K562 (cell line): ENCODE results near the gene VWF. TPM values are rescaled to one million over a fixed set of nuclear protein-coding genes. Genes with fewer than 3 reads are reported as not detected.

Source experiments
- CHD4 ChIP-seq: fragments of 200-600 bp; sonication (generic); IDR thresholded peaks from 3 replicates; pipeline ENCODE4 v1.6.1; 2012; ENCODE audit warnings: low read depth, mild to moderate bottlenecking, mixed read lengths, low read length, inconsistent platforms; ENCODE audit not compliant: insufficient read depth, insufficient replicate concordance, poor library complexity, severe bottlenecking
- FOXA3 ChIP-seq, 2 experiments: fragments of 450-650 bp in 1 of 2; sonication (generic) in 1 of 2; formaldehyde crosslinking; IDR thresholded peaks in 1 of 2; conservative IDR thresholded peaks in 1 of 2; 2 replicates each; pipeline versions ENCODE4 v1.4.0 to v1.8.0; 2020 to 2022; ENCODE audit warnings: mild to moderate bottlenecking in 2 of 2, missing genetic modification reagents in 1 of 2
- HIVEP1 ChIP-seq: fragments of 250-450 bp; sonication (Bioruptor Pico); IDR thresholded peaks from 2 replicates; pipeline ENCODE4 v1.4.0; 2020; ENCODE audit warnings: mild to moderate bottlenecking
- MAZ ChIP-seq, 2 experiments: fragments of 450-650 bp in 1 of 2; sonication (generic) in 1 of 2; formaldehyde crosslinking; IDR thresholded peaks in 1 of 2; conservative IDR thresholded peaks in 1 of 2; 2 replicates each; pipeline versions ENCODE4 v1.4.0 to v1.5.0; 2020; ENCODE audit warnings: mild to moderate bottlenecking in 1 of 2, missing genetic modification reagents in 1 of 2
- NCOR1 ChIP-seq: fragments of 450-650 bp; IDR thresholded peaks from 2 replicates; pipeline ENCODE4 v1.6.1; 2016; ENCODE audit warnings: mild to moderate bottlenecking, moderate library complexity
- NR2F6 ChIP-seq: fragments of 450-650 bp; formaldehyde crosslinking; IDR thresholded peaks from 2 replicates; pipeline ENCODE4 v1.4.0; 2020; ENCODE audit warnings: mild to moderate bottlenecking
- PTBP1 ChIP-seq: fragments of 200-400 bp; formaldehyde crosslinking; IDR thresholded peaks from 2 replicates; pipeline ENCODE4 v1.6.1; 2017; ENCODE audit warnings: low read depth, low read length
- RNF2 ChIP-seq: sonication (generic); IDR thresholded peaks from 2 replicates; pipeline ENCODE4 v1.6.1; 2016
- ZNF79 ChIP-seq: fragments of 250-450 bp; sonication (Bioruptor Pico); IDR thresholded peaks from 2 replicates; pipeline ENCODE4 v1.4.0; 2020; ENCODE audit warnings: low read depth, mild to moderate bottlenecking, moderate library complexity
- polyA plus RNA-seq, 8 experiments: library from polyadenylated mRNA; depleted of rRNA in 4 of 8; stranded (reverse) in 5 of 8; unstranded in 3 of 8; fragments of >200 nt; fragmentation: Nextera tagmentation in 2 of 8; fragmentation: Illumina TruSeq in 1 of 8; extraction: Ambion mirVana in 2 of 8; extraction: Trizol in 1 of 8; gene quantifications; 2 replicates each; pipeline versions ENCODE4 v1.2.1 to v1.2.3, GENCODE V29; 2011 to 2014; ENCODE audit warnings: inconsistent platforms in 1 of 8, missing spikeins in 1 of 8
- total RNA-seq, 7 experiments: library from RNA; depleted of rRNA in 6 of 7; stranded (reverse); fragments of >200 nt in 6 of 7; fragmentation: Illumina TruSeq in 2 of 7; extraction: Trizol in 2 of 7; gene quantifications; 2 replicates each; pipeline versions ENCODE4 v1.2.1 to v1.2.3, GENCODE V29; 2011 to 2021; ENCODE audit warnings: low replicate concordance in 1 of 7
- TF ChIP-seq, protein P1 (sequence below): fragments of 250-450 bp; sonication (Bioruptor Pico); IDR thresholded peaks from 2 replicates; pipeline ENCODE4 v1.5.0; 2020; ENCODE audit warnings: mild to moderate bottlenecking, borderline replicate concordance

VWF gene
- total and polyA plus RNA-seq, 9 of the 15 experiments (the other 6 are each of a cell fraction or from before 2014, with no cell fraction given) = 0.53 TPM; not detected in 8

DNA sequence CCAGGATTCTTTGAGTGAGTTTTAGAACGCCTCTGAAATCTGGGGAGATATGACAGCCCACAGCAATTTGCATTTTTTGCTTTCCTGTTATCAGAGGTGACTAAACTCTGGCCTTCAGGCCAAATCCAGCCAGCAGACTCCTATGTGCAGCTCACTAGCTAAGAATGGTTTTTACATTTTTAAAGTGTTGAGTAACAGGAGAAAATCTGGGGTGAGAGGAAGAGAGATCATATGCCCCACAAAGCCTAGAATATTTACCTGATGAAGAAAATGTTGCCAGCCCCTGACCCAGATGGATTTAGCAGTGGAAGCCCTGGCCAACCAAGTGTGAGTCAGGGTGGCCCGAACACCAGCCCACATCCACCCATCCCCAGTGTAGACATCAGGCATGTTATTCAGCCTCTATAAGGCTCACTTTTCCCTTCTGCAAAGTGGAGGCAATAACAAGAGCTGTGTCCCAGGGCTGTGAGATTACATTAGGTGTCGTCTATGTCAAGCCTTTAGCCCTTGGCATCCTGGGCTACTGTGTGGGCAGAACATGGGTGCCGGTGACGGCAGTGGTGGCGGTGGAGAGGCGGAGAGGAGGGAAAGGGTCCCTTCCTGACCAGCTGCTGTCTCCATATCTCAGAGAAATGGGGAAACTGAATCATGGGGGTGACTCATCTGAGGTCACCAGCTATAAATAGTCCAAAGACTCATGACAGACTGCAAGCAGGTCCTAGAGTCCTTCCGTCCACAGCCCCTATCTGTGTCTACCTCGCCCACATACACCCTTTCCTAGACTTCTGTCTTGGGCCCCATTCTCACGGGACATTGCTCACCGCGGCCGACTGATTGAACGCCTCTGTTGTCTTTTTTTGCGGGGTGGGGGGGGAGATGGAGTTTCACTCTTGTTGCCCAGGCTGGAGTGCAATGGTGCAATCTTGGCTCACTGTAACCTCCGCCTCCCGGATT lies 43.1 kb upstream of the VWF start (continued):
- no peak for TF ChIP-seq HIVEP1 (CRISPR knock-in tag)
- TF ChIP-seq PTBP1 = no peak
- TF ChIP-seq NCOR1 = peak; percentile 87
- TF ChIP-seq, protein P1, sequence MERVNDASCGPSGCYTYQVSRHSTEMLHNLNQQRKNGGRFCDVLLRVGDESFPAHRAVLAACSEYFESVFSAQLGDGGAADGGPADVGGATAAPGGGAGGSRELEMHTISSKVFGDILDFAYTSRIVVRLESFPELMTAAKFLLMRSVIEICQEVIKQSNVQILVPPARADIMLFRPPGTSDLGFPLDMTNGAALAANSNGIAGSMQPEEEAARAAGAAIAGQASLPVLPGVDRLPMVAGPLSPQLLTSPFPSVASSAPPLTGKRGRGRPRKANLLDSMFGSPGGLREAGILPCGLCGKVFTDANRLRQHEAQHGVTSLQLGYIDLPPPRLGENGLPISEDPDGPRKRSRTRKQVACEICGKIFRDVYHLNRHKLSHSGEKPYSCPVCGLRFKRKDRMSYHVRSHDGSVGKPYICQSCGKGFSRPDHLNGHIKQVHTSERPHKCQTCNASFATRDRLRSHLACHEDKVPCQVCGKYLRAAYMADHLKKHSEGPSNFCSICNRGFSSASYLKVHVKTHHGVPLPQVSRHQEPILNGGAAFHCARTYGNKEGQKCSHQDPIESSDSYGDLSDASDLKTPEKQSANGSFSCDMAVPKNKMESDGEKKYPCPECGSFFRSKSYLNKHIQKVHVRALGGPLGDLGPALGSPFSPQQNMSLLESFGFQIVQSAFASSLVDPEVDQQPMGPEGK (CRISPR knock-in tag) = 0 out of 2 replicates have a peak, but pooled peaks have one; percentile 22
- peak; percentile 90 for TF ChIP-seq RNF2
- no peak for TF ChIP-seq FOXA3 (CRISPR knock-in tag; conservative IDR thresholded peaks at IDR 0.05 in 1 of 2, IDR thresholded peaks at IDR 0.05 in 1 of 2)
- TF ChIP-seq NR2F6 (CRISPR knock-in tag) = no peak
- no peak for TF ChIP-seq ZNF79
- TF ChIP-seq MAZ (CRISPR knock-in tag; conservative IDR thresholded peaks at IDR 0.05 in 1 of 2, IDR thresholded peaks at IDR 0.05 in 1 of 2) = peak in 1 of 2 experiments; percentile 20; a peak in 1 of 4 replicates
- TF ChIP-seq CHD4 = no peak
- TF ChIP-seq, all 486 proteins: peak for 101
